Adrenal gland (tissue), 5 donors: ENCODE results near the gene OVOL3.

Experiments used
- CTCF ChIP-seq, 6 experiments: fragments of 450-650 bp in 4 of 6; fragments of 200-600 bp in 2 of 6; sonication (generic) in 1 of 6; IDR thresholded peaks; 1 replicate in 5 of 6; 2 replicates in 1 of 6; pipeline versions ENCODE4 v1.5.1 to v1.8.0; 2016 to 2021; ENCODE audit warnings: antibody characterized with exemption in 6 of 6, mild to moderate bottlenecking in 2 of 6, moderate library complexity in 1 of 6
- POLR2A ChIP-seq, 2 donors: fragments of 450-650 bp; IDR thresholded peaks; one replicate each; pipeline ENCODE4 v1.6.1; 2017; ENCODE audit warnings: antibody characterized with exemption in 2 of 2, mild to moderate bottlenecking in 2 of 2, moderate library complexity in 1 of 2
- donor health status: DM: no; HTN: no; CAD: no.

- TF ChIP-seq CTCF (IDR thresholded peaks at IDR 0.05) (no peak), POLR2A (IDR thresholded peaks at IDR 0.05) (peak; percentile 84 to 94)
Measured at GRCh38 chr19:36139473-36140303, 28.7 kb downstream of the OVOL3 start, which contains the start of gene CAPNS1.
